GM13976 (cell line): ENCODE measurements around the gene SHB.

Experiments
- DNase-seq: peaks from one replicate; pipeline ENCODE4 v3.0.0; 2012; ENCODE audit warnings: low spot score
- CTCF ChIP-seq: IDR thresholded peaks from 2 replicates; pipeline ENCODE4 v1.5.1; 2012; ENCODE audit warnings: borderline replicate concordance, mild to moderate bottlenecking; ENCODE audit not compliant: insufficient read depth; ENCODE audit errors: extremely low read depth, missing control alignments, control extremely low read depth
- in situ Hi-C: fragments of 300-500 bp; cut with MboI; formaldehyde crosslinking; loops from one replicate; pipeline ENCODE4 v1.12.0; 2022; ENCODE audit warnings: low sequenced_read_pairs, mixed read lengths, inconsistent platforms; ENCODE audit not compliant: unreplicated experiment

The SHB gene

GRCh38 chr9:37978481-37978864 lies 90.6 kb downstream of the SHB start:
- TF ChIP-seq CTCF = no peak
- no peak for DNase-seq
- in situ Hi-C loops = no loop called here

GRCh38 chr9:37977851-37978480 lies 91.1 kb downstream of the SHB start:
- DNase-seq = no peak
- TF ChIP-seq CTCF = no peak
- in situ Hi-C loops = no loop called here

- in situ Hi-C loops = no loop called here
- no peak for TF ChIP-seq CTCF
- DNase-seq = no peak
These were observed 92.1 kb downstream of the SHB start for GRCh38 chr9:37976714-37977477.

- in situ Hi-C loops = no loop called here
- no peak for DNase-seq
- TF ChIP-seq CTCF = no peak
These were observed 93.4 kb downstream of the SHB start for GRCh38 chr9:37975639-37976038.

GRCh38 chr9:37974506-37975173 lies 94.4 kb downstream of the SHB start:
- in situ Hi-C loops = no loop called here
- no peak for TF ChIP-seq CTCF

GRCh38 chr9:37972351-37972848 lies 96.6 kb downstream of the SHB start:
- TF ChIP-seq CTCF = no peak
- in situ Hi-C loops = no loop called here
- DNase-seq = no peak

More at GRCh38 chr9:37974506-37975173, 94.4 kb downstream of the SHB start:
- no peak for DNase-seq
